Measurements from ENCODE around the gene APBB2.

The APBB2 gene

GRCh38 chr4:41215155-41215554, 813 bp upstream of the APBB2 start:
- DNase-seq = no peak

- no peak for DNase-seq
Observed at GRCh38 chr4:41214825-41215146, 444 bp upstream of the APBB2 start.

- DNase-seq = no peak
Observed at GRCh38 chr4:41213625-41214135, 662 bp downstream of the APBB2 start.

GRCh38 chr4:41212616-41213203, 1.6 kb downstream of the APBB2 start:
- peak; percentile 22 for DNase-seq

GRCh38 chr4:41211951-41212615, 2.3 kb downstream of the APBB2 start:
- no peak for DNase-seq

- DNase-seq = no peak
Observed at GRCh38 chr4:41209901-41210300, 4.4 kb downstream of the APBB2 start.

- DNase-seq = no peak
Observed at GRCh38 chr4:41209187-41209586, 5.2 kb downstream of the APBB2 start.

GRCh38 chr4:41207291-41207831, 7.0 kb downstream of the APBB2 start:
- no peak for DNase-seq

GRCh38 chr4:41205854-41206460, 8.4 kb downstream of the APBB2 start:
- DNase-seq = no peak

- DNase-seq = no peak
Observed at GRCh38 chr4:41205130-41205529, 9.2 kb downstream of the APBB2 start.

- DNase-seq = no peak
Observed at GRCh38 chr4:41204400-41204978, 9.9 kb downstream of the APBB2 start.

- no peak for DNase-seq
Observed at GRCh38 chr4:41203841-41204240, 10.5 kb downstream of the APBB2 start.

- DNase-seq = no peak
Observed at GRCh38 chr4:41202820-41203568, 11.3 kb downstream of the APBB2 start.

- DNase-seq = no peak
Observed at GRCh38 chr4:41202356-41202755, 12.0 kb downstream of the APBB2 start.

GRCh38 chr4:41200486-41201017, 13.8 kb downstream of the APBB2 start:
- DNase-seq = no peak

GRCh38 chr4:41199788-41200187, 14.6 kb downstream of the APBB2 start:
- no peak for DNase-seq

GRCh38 chr4:41197996-41198395, 16.3 kb downstream of the APBB2 start:
- DNase-seq = no peak

GRCh38 chr4:41197495-41197894, 16.8 kb downstream of the APBB2 start:
- DNase-seq = no peak

- no peak for DNase-seq
Observed at GRCh38 chr4:41196633-41197332, 17.6 kb downstream of the APBB2 start.

- no peak for DNase-seq
Observed at GRCh38 chr4:41192136-41192535, 22.2 kb downstream of the APBB2 start.

- no peak for DNase-seq
Observed at GRCh38 chr4:41189666-41190065, 24.7 kb downstream of the APBB2 start.

GRCh38 chr4:41189076-41189475, 25.3 kb downstream of the APBB2 start:
- no peak for DNase-seq

Data from NCI-H774 (cell line).